HG03159 (cell line): ENCODE data around the gene FIBCD1.

ENCODE experiments used
- ATAC-seq: cut with Tn5 transposase; IDR thresholded peaks from one replicate; pipeline ENCODE4 v1.9.1; 2021; ENCODE audit warnings: mild to moderate bottlenecking, moderate library complexity; ENCODE audit not compliant: unreplicated experiment

Gene FIBCD1

DNA sequence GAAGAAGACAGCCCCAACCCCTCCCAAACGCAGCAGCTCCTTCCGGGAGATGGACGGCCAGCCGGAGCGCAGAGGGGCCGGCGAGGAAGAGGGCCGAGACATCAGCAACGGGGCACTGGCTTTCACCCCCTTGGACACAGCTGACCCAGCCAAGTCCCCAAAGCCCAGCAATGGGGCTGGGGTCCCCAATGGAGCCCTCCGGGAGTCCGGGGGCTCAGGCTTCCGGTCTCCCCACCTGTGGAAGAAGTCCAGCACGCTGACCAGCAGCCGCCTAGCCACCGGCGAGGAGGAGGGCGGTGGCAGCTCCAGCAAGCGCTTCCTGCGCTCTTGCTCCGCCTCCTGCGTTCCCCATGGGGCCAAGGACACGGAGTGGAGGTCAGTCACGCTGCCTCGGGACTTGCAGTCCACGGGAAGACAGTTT lies 54.9 kb downstream of the FIBCD1 start:
- ATAC-seq, result no peak

GRCh38 chr9:130883479-130883878 lies 55.6 kb downstream of the FIBCD1 start:
- ATAC-seq, result no peak

DNA sequence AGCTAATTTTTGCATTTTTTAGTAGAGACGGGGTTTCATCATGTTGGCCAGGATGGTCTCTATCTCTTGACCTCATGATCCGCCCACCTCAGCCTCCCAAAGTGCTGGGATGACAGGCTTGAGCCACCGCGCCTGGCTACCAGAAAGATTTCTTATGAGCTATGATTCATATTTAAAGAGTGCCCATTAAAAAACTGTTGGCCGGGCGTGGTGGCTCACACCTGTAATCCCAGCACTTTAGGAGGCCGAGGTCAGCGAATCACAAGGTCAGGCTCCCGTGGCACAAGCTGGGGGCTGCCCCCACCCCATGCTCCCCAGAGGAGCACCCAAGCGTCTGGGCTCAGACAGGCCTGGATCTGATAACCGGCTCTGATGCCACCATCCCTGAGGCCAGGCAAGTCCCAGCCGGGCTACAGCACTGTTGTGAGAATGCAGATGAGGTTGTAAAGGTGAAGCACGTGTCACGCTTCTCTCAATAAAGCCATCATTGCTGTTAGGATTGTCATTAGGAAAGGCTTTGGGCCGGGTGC lies 56.3 kb downstream of the FIBCD1 start:
- no peak for ATAC-seq

- ATAC-seq, result no peak
Measured at GRCh38 chr9:130881516-130881915, 57.5 kb downstream of the FIBCD1 start.

GRCh38 chr9:130880599-130881220 lies 58.3 kb downstream of the FIBCD1 start:
- ATAC-seq, result no peak

GRCh38 chr9:130879863-130880411 lies 59.1 kb downstream of the FIBCD1 start:
- no peak for ATAC-seq

DNA sequence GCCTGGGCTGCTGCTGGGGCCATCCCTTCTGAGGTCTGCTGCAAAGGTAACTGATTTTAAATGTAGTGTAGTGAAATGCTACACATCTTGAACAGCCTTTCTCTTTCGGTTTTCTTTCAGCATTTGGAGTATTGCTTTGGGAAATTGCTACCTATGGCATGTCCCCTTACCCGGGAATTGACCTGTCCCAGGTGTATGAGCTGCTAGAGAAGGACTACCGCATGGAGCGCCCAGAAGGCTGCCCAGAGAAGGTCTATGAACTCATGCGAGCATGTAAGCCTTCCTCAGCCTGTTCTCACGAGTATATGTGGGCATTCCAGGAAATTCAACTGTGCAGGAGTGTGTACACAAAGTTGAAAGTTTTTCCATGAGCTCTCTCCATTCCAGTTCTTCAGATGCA lies 60.8 kb downstream of the FIBCD1 start:
- no peak for ATAC-seq

GRCh38 chr9:130877300-130877699 lies 61.7 kb downstream of the FIBCD1 start:
- ATAC-seq, result no peak

DNA sequence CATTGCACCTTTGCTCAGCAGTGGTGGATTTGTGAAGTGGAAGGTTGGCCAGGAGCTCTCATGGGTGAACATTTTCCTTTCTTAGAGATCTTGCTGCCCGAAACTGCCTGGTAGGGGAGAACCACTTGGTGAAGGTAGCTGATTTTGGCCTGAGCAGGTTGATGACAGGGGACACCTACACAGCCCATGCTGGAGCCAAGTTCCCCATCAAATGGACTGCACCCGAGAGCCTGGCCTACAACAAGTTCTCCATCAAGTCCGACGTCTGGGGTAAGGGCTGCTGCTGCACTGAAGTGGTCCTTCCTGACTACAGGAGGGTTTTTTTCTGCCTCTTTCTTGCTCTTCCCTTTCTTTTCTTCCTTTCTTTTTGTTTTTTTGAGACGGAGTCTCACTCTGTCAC lies 64.3 kb downstream of the FIBCD1 start:
- ATAC-seq, result no peak

DNA sequence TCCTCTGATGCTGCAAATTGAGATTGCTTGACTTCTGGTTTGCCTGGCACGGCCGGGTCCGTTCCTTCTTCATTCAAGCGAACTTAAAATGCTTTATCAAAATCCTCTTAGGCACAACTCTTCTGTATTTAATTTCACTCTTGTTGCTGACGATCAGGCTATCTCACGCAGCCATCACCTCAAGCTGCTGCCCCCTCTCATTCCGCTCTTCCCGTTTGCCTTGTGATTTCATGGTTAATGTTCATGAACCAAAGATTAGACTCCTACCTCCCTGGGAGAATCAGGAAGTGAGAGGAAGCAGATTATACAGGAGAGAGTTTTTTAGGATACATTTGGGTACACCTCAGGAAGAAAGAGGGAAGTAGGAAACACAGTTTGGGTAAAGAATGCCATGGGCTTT lies 65.1 kb downstream of the FIBCD1 start:
- ATAC-seq, result no peak

GRCh38 chr9:130872912-130873503 lies 66.0 kb downstream of the FIBCD1 start:
- ATAC-seq, result no peak

DNA sequence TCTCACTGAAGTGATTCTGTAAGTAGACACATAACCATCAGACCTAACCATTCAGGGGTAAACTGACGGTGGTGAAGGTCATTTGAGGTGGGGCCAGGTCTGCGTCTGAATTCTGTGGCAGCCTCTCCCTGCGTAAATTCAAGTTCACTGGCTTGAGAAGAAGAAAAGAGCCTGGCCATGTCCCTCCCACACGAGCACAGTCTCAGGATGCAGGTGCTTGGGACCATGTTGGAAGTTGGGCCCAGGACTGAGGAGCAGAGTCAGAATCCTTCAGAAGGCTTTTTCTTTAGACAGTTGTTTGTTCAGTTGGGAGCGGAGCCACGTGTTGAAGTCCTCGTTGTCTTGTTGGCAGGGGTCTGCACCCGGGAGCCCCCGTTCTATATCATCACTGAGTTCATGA lies 66.5 kb downstream of the FIBCD1 start:
- ATAC-seq, result no peak

DNA sequence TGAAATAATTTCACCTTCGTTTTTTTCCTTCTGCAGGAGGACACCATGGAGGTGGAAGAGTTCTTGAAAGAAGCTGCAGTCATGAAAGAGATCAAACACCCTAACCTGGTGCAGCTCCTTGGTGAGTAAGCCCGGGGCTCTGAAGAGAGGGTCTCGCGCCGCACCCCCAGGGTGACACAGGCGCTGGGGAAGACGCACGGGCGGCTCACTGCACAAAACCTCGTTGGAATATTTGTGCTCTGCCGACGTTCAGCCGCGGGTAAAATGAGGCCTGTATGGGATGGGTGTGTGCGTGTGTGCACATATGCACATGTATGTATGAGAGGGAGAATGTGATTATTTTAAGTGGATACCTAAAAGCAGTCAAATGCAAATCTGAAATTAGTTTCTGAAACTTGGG lies 67.0 kb downstream of the FIBCD1 start:
- ATAC-seq, result no peak

GRCh38 chr9:130871395-130872062 lies 67.5 kb downstream of the FIBCD1 start:
- ATAC-seq, result no peak

DNA sequence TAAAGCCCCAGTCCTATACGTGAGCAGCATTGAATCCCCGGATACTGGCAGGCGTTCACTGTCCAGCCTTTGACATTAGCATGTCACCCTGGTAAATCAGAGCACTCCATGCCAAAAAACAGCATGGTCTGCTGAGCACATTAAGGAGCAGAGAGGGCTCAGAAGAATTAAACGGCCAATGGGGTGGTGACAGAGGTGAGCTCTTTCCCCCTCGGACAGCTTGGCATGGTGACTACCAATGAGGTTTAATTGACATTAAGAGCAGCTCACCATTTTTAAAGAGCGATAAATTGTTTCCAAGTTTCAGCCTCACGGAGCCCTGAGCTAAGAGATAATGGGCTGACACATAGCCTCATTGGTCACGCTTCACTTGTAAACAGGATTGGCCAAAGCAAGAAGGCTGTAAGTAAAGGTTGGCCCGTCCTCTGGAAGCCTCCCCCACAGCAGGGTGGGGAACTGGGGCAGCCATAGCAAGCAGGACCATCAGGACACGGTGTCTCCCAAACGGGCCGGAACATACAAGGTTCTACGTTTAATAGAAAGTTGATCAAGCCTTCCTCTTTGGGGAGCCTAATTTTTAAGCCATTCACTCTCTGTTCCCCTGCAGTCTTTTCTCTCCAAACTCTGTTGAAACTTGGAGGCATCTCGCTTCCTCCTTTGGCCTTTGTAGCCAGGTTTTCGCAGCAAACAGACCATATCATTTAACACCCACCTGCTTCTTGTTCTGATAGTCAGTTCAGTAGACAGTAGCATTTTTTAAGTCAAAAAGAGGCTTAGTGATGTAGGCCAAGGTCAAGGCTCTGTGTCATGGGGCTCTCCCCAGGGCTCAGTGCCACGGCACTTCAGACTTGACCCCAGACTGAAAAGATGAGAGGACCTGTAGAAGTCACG lies 68.3 kb downstream of the FIBCD1 start:
- peak; percentile 70 for ATAC-seq

DNA sequence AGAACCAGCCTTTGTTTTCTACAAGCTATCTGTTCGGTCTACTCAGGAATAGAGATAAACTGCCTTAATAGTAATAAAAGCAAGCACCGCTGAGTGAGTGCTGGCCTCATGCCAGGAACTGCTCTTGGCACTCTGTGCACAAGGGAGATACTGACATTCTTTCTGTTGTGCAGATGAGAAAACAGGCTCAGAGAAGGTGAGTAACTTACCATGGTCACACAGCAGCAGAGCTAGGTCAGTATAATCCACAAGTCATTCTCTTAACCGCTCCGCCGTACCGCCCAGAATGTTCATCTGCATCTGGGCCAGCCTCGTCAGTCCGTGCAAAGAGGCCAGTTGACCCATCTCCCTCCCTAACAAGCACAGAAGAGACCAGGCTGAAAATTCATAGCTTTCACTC lies 69.8 kb downstream of the FIBCD1 start:
- ATAC-seq, result no peak

GRCh38 chr9:130868230-130868629 lies 70.8 kb downstream of the FIBCD1 start:
- ATAC-seq, result no peak

DNA sequence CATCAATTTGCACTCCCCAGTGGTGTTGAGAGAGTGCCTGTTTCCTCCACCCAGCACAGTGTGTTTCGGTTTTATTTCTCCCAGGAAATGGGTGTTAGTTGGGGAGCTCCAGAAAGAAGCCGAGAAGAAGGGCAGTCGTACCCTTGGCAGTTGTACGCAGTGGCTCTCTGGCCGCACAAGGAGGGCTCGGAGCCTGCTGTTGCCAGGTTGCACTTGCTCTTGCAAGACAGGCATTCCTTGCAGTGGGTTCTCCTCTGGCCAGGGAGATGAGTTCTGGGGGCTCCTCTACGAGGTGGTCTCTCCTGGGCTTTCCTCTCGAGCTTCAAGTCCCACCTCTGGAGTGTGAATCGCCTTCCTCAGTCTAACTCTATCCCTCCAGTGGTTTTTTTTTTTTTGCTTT lies 71.5 kb downstream of the FIBCD1 start:
- ATAC-seq, result no peak

- ATAC-seq, result no peak
Measured at GRCh38 chr9:130866474-130866965, 72.5 kb downstream of the FIBCD1 start.

DNA sequence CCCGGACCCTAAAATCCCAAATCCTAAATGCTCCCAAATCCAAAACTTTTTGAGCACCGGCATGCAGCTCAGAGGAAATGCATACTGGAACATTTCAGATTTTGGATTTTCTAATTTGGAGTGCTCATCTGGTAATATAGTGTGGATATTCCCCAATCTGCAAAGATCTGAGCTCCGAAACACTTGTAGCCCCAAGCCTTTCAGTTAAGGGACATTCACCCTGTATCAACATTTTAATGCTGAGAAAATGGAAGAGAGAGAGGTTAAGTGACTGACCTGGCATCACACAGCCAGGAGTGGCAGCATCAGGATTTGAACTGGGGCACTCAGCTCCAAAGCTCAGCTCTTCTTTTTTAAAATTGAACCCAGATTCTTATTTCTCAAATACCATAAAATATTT lies 73.1 kb downstream of the FIBCD1 start:
- ATAC-seq, result no peak

DNA sequence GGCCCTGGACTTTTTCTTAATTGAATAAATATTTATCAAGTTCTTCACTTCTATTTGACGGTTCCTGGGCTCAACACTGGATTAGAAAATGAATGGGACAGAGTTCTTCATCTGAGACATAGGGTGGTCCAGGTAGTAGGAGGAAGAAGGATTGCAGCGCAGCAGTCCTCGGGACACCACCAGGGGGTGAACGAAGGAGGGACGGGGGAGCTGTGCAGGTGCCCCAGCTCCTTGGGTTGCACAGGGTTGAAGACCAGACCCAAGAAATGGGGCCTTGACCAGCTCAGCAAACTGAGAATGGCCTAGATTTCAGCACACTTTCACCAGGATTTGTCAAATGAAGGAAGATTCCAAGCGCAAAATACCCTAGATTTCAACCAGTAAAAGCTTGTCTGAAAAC lies 74.5 kb downstream of the FIBCD1 start:
- ATAC-seq, result no peak
